C4-2B (cell line): ENCODE measurements around the gene MAGI2.

Experiments used
- ZFX ChIP-seq: fragments of 450-650 bp; IDR thresholded peaks from 2 replicates; pipeline ENCODE4 v1.6.1; 2017
- TF ChIP-seq, protein P1 (sequence below): fragments of 450-650 bp; conservative IDR thresholded peaks from 2 replicates; pipeline ENCODE4 v1.5.1; 2017; ENCODE audit warnings: mild to moderate bottlenecking

DNA sequence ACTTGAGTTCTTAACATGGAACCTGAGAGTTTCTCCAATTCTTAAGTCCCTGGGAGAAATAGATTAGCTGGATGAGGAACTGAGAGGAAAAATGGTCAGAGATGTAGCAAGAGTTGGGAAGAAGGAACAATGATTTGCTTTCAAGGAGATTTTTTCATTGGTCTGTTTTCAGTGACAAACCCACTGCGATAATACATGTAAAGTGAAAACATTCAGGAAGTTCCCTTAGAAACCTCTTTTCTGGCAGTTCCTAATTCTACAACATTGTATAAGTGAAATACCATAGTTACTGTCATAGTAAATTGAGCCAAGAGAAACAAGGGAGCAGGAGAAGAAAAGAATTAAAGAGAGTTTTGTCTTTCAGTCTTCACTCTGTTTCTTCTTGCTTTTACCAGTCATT is 12.1 kb upstream of the MAGI2 start:
- TF ChIP-seq, protein P1, sequence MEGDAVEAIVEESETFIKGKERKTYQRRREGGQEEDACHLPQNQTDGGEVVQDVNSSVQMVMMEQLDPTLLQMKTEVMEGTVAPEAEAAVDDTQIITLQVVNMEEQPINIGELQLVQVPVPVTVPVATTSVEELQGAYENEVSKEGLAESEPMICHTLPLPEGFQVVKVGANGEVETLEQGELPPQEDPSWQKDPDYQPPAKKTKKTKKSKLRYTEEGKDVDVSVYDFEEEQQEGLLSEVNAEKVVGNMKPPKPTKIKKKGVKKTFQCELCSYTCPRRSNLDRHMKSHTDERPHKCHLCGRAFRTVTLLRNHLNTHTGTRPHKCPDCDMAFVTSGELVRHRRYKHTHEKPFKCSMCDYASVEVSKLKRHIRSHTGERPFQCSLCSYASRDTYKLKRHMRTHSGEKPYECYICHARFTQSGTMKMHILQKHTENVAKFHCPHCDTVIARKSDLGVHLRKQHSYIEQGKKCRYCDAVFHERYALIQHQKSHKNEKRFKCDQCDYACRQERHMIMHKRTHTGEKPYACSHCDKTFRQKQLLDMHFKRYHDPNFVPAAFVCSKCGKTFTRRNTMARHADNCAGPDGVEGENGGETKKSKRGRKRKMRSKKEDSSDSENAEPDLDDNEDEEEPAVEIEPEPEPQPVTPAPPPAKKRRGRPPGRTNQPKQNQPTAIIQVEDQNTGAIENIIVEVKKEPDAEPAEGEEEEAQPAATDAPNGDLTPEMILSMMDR, result no peak
- TF ChIP-seq ZFX, result no peak
